GM12878 (cell line): ENCODE results near the gene MTF1. TPM values are rescaled to one million over a fixed set of nuclear protein-coding genes. Genes with fewer than 3 reads are reported as not detected.

Experiments
- BACH1 ChIP-seq: fragments of 450-650 bp; IDR thresholded peaks from 2 replicates; pipeline ENCODE4 v1.6.1; 2017; ENCODE audit warnings: mild to moderate bottlenecking, borderline replicate concordance
- BCL11A ChIP-seq: IDR thresholded peaks from 2 replicates; pipeline ENCODE4 v1.6.1; 2011; ENCODE audit warnings: low read depth, low read length
- ESRRA ChIP-seq: IDR thresholded peaks from 2 replicates; pipeline ENCODE4 v1.6.1; 2012; ENCODE audit warnings: mild to moderate bottlenecking, low read length, improper control_type of control experiment
- ETV6 ChIP-seq, 2 experiments: fragments of 450-650 bp in 1 of 2; IDR thresholded peaks in 1 of 2; conservative IDR thresholded peaks in 1 of 2; 2 replicates each; pipeline ENCODE4 v1.6.1; 2014; ENCODE audit warnings: antibody characterized with exemption in 1 of 2, borderline replicate concordance in 1 of 2, low read depth in 1 of 2, mild to moderate bottlenecking in 1 of 2, moderate library complexity in 1 of 2
- HDAC6 ChIP-seq: fragments of 200-600 bp; sonication (generic); IDR thresholded peaks from one replicate; pipeline ENCODE4 v1.8.0; 2017; ENCODE audit warnings: antibody characterized with exemption; ENCODE audit not compliant: unreplicated experiment
- NFYB ChIP-seq: IDR thresholded peaks from 2 replicates; pipeline ENCODE4 v1.6.1; 2011; ENCODE audit warnings: low read depth, mild to moderate bottlenecking, low read length, improper control_type of control experiment, moderate library complexity; ENCODE audit not compliant: insufficient read depth
- TCF3 ChIP-seq: IDR thresholded peaks from 2 replicates; pipeline ENCODE4 v1.6.1; 2012; ENCODE audit warnings: low read depth, mild to moderate bottlenecking, low read length, borderline replicate concordance; ENCODE audit not compliant: insufficient read depth
- ZNF24 ChIP-seq: fragments of 450-650 bp; IDR thresholded peaks from 2 replicates; pipeline ENCODE4 v1.6.1; 2017; ENCODE audit warnings: antibody characterized with exemption, mild to moderate bottlenecking
- polyA plus RNA-seq, 11 experiments: library from polyadenylated mRNA; depleted of rRNA in 4 of 11; unstranded in 6 of 11; stranded (reverse) in 5 of 11; fragments of >200 nt; fragmentation: Nextera tagmentation in 4 of 11; fragmentation: Illumina TruSeq in 1 of 11; extraction: Ambion mirVana in 4 of 11; extraction: Trizol in 1 of 11; gene quantifications; 1 replicate in 1 of 11; 2 replicates in 10 of 11; pipeline versions ENCODE4 v1.2.1 to v1.2.3, GENCODE V29; 2011 to 2016; ENCODE audit warnings: inconsistent platforms in 2 of 11, missing spikeins in 2 of 11, low read depth in 1 of 11
- total RNA-seq, 4 experiments: library from RNA; depleted of rRNA in 3 of 4; stranded (reverse); fragments of >200 nt in 3 of 4; fragmentation: Illumina TruSeq in 1 of 4; extraction: Trizol in 1 of 4; gene quantifications; 2 replicates each; pipeline versions ENCODE4 v1.2.1 to v1.2.3, GENCODE V29; 2013 to 2021
- TF ChIP-seq, protein P1 (sequence below): IDR thresholded peaks from 2 replicates; pipeline ENCODE4 v1.6.1; 2011; ENCODE audit warnings: borderline replicate concordance, low read depth, mild to moderate bottlenecking, moderate library complexity, low read length; ENCODE audit not compliant: insufficient read depth, poor library complexity, severe bottlenecking
- TF ChIP-seq, protein P2 (sequence below): fragments of 450-650 bp; IDR thresholded peaks from 2 replicates; pipeline ENCODE4 v1.6.1; 2017; ENCODE audit warnings: mild to moderate bottlenecking, moderate library complexity
- TF ChIP-seq, protein P3 (sequence below): fragments of 450-650 bp; IDR thresholded peaks from 2 replicates; pipeline ENCODE4 v1.6.1; 2017; ENCODE audit warnings: mild to moderate bottlenecking, low read depth, inconsistent platforms; ENCODE audit not compliant: poor library complexity, severe bottlenecking
- TF ChIP-seq, protein P4 (sequence below): IDR thresholded peaks from 2 replicates; pipeline ENCODE4 v1.6.1; 2012; ENCODE audit warnings: low read depth, low read length, improper control_type of control experiment
- TF ChIP-seq, protein P5 (sequence below): fragments of 450-650 bp; IDR thresholded peaks from 2 replicates; pipeline ENCODE4 v1.6.1; 2016; ENCODE audit warnings: mild to moderate bottlenecking, moderate library complexity, borderline replicate concordance

The MTF1 gene
- total and polyA plus RNA-seq, 10 of the 15 experiments (the other 5 are each of a cell fraction or from before 2014, with no cell fraction given), result 2.2 to 20.4 (median 6.7) TPM

DNA sequence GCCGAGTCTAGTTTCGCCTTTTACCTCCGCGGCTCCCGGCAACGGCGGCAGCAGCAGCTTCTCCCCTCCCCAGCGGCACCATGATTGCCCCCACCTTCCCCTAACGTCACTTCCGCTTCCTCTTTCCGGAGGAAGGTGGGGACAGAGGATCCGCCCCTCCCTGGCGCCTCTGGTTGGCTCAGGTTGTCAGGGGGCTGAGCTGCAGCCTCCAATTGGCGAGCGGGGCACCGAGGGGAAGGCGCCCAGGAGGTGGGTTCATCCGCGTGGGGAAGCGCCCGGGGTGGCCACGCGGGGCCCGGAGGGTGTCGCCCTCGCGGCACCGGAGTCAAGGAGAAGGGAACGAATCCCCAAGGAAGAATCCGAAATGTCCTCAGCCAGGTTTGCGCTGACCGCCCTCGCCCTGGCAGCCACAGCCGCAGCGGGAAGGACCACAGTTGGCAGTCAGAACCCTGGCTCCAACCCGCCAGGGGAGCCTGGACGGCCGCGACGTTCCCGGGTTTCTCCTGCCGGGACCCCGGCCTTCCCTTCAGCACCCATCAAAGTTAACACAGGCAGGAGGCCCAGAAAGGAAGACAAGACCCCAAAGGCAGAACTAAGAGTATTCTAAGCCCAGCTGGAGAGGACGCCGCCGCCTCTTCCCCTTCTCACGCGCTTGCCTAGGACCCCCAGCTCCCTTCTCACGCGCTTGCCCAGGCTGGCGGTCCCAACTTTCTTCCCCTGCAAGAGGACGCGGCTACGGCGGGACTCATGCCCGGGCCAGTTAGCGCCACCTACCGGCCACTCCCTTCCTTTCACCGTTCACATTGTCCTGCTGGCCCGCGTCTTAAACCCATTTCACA, at the start of gene MTF1 (continued):
- peak; percentile 65; the same call in 1 of the 2 replicates for TF ChIP-seq BACH1
- TF ChIP-seq, protein P1, sequence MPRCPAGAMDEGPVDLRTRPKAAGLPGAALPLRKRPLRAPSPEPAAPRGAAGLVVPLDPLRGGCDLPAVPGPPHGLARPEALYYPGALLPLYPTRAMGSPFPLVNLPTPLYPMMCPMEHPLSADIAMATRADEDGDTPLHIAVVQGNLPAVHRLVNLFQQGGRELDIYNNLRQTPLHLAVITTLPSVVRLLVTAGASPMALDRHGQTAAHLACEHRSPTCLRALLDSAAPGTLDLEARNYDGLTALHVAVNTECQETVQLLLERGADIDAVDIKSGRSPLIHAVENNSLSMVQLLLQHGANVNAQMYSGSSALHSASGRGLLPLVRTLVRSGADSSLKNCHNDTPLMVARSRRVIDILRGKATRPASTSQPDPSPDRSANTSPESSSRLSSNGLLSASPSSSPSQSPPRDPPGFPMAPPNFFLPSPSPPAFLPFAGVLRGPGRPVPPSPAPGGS, result peak; percentile 46
- TF ChIP-seq ZNF24, result no peak
- 0 out of 4 replicates have a peak, but pooled peaks of 1 of the 2 experiments have one; percentile 21 for TF ChIP-seq ETV6 (conservative IDR thresholded peaks at IDR 0.05 in 1 of 2, IDR thresholded peaks at IDR 0.05 in 1 of 2; ENCODE audit: borderline replicate concordance in 1 of 2, low read depth in 1 of 2)
- TF ChIP-seq TCF3, result no peak
- no peak for TF ChIP-seq HDAC6
- 0 out of 2 replicates have a peak, but pooled peaks have one; percentile 15 for TF ChIP-seq ESRRA
- TF ChIP-seq, protein P2, sequence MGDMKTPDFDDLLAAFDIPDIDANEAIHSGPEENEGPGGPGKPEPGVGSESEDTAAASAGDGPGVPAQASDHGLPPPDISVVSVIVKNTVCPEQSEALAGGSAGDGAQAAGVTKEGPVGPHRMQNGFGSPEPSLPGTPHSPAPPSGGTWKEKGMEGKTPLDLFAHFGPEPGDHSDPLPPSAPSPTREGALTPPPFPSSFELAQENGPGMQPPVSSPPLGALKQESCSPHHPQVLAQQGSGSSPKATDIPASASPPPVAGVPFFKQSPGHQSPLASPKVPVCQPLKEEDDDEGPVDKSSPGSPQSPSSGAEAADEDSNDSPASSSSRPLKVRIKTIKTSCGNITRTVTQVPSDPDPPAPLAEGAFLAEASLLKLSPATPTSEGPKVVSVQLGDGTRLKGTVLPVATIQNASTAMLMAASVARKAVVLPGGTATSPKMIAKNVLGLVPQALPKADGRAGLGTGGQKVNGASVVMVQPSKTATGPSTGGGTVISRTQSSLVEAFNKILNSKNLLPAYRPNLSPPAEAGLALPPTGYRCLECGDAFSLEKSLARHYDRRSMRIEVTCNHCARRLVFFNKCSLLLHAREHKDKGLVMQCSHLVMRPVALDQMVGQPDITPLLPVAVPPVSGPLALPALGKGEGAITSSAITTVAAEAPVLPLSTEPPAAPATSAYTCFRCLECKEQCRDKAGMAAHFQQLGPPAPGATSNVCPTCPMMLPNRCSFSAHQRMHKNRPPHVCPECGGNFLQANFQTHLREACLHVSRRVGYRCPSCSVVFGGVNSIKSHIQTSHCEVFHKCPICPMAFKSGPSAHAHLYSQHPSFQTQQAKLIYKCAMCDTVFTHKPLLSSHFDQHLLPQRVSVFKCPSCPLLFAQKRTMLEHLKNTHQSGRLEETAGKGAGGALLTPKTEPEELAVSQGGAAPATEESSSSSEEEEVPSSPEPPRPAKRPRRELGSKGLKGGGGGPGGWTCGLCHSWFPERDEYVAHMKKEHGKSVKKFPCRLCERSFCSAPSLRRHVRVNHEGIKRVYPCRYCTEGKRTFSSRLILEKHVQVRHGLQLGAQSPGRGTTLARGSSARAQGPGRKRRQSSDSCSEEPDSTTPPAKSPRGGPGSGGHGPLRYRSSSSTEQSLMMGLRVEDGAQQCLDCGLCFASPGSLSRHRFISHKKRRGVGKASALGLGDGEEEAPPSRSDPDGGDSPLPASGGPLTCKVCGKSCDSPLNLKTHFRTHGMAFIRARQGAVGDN, result no peak
- TF ChIP-seq NFYB, result peak; percentile 96
- TF ChIP-seq, protein P3, sequence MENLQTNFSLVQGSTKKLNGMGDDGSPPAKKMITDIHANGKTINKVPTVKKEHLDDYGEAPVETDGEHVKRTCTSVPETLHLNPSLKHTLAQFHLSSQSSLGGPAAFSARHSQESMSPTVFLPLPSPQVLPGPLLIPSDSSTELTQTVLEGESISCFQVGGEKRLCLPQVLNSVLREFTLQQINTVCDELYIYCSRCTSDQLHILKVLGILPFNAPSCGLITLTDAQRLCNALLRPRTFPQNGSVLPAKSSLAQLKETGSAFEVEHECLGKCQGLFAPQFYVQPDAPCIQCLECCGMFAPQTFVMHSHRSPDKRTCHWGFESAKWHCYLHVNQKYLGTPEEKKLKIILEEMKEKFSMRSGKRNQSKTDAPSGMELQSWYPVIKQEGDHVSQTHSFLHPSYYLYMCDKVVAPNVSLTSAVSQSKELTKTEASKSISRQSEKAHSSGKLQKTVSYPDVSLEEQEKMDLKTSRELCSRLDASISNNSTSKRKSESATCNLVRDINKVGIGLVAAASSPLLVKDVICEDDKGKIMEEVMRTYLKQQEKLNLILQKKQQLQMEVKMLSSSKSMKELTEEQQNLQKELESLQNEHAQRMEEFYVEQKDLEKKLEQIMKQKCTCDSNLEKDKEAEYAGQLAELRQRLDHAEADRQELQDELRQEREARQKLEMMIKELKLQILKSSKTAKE, result no peak
- TF ChIP-seq, protein P4, sequence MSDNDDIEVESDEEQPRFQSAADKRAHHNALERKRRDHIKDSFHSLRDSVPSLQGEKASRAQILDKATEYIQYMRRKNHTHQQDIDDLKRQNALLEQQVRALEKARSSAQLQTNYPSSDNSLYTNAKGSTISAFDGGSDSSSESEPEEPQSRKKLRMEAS, result peak; percentile 83
- TF ChIP-seq, protein P5, sequence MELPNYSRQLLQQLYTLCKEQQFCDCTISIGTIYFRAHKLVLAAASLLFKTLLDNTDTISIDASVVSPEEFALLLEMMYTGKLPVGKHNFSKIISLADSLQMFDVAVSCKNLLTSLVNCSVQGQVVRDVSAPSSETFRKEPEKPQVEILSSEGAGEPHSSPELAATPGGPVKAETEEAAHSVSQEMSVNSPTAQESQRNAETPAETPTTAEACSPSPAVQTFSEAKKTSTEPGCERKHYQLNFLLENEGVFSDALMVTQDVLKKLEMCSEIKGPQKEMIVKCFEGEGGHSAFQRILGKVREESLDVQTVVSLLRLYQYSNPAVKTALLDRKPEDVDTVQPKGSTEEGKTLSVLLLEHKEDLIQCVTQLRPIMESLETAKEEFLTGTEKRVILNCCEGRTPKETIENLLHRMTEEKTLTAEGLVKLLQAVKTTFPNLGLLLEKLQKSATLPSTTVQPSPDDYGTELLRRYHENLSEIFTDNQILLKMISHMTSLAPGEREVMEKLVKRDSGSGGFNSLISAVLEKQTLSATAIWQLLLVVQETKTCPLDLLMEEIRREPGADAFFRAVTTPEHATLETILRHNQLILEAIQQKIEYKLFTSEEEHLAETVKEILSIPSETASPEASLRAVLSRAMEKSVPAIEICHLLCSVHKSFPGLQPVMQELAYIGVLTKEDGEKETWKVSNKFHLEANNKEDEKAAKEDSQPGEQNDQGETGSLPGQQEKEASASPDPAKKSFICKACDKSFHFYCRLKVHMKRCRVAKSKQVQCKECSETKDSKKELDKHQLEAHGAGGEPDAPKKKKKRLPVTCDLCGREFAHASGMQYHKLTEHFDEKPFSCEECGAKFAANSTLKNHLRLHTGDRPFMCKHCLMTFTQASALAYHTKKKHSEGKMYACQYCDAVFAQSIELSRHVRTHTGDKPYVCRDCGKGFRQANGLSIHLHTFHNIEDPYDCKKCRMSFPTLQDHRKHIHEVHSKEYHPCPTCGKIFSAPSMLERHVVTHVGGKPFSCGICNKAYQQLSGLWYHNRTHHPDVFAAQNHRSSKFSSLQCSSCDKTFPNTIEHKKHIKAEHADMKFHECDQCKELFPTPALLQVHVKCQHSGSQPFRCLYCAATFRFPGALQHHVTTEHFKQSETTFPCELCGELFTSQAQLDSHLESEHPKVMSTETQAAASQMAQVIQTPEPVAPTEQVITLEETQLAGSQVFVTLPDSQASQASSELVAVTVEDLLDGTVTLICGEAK, result peak; percentile 96
- TF ChIP-seq BCL11A, result 0 out of 2 replicates have a peak, but pooled peaks have one; percentile 10
